ENCODE measurements around the gene PMVK.

DNA sequence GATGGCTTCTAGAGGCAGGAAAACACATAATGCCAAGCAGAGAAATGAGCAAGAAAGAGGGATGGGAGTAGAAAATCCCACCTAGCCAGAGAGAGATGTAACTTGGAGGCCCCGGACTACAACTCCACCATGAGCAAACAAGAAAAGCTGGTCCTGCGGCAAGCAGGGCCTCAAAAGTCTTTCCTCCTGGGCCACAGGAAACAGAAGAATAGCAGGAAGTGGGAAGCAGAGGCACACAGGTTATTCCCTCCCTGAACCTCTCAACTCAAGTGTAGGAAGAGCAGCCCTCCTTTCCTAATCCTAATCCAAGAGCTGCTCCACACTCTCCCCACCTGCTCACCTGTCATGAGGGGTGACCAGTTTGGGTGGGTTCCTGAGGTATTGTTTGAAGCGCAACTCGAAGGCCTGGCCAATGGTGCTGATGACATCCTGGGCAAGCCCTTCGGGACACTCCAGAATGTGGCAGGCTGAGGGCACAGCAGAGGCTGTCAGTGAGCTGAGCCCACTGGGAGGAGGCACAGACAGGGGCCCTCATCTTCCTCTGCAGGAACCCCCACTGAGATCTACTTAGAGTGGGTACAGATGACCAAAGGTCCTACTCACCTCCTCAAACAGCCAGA lies 30.9 kb upstream of the PMVK start:
- TF ChIP-seq CTCF (conservative IDR thresholded peaks at IDR 0.05) (no peak), EZH2 (IDR thresholded peaks at IDR 0.05; ENCODE audit: low read depth) (no peak)

All from PC-9 (cell line).